Limb (tissue), 2 donors: ENCODE measurements around the gene SPRN.
"Not testable (repeated sequence)": the region's sequence is repeated elsewhere in the genome, so short reads cannot be mapped to it uniquely, and the experiment has no call there.

ENCODE experiments used
- DNase-seq, 2 donors: peaks; one replicate each; pipeline ENCODE4 v3.0.0-alpha.2; 2016; ENCODE audit errors: extremely low spot score in 2 of 2

The SPRN gene

GRCh38 chr10:133388236-133388972 lies 36.0 kb downstream of the SPRN start:
- DNase-seq: no peak

GRCh38 chr10:133386951-133387350 lies 37.5 kb downstream of the SPRN start:
- DNase-seq: not testable (repeated sequence)

GRCh38 chr10:133385214-133385613 lies 39.2 kb downstream of the SPRN start:
- DNase-seq: no peak

DNA sequence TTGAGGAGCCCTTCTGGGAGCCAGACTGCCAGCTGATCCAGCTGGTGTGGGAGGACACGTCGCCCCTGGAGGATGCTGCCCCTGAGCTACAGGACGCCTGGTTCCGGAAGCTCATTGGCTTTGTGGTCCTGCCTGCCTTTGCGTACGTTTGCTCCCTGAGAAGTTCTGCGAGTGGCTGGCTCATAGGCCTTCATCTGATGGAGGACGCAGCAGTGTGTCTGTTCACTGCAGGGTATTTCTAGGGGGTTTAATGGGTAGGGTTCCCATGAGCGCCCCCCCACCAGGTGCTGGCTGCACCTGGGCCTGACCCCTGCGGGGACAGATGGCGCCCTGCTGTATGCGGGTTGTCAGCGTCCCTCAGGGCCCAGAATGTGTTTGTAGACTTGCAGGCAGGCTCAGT lies 40.4 kb downstream of the SPRN start:
- no peak for DNase-seq

DNA sequence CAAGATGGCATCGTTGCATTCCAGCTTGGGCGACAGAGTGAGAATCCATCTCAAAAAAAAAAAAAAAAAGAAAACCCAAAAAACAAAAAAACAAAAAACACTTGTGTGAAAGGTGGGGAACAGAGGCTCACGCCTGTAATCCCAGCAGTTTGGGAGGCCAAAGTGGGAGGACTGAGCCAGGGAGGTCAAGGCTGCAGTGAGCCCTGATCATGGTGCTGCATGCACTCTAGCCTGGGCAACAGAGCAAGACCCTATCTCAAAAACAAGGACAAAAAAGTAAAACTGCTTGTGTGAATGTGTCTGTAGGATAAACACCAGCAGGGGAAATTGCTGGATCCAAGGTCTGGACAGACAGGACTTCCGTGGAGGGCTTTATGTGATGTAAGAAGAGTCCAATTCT lies 40.9 kb downstream of the SPRN start:
- DNase-seq: no peak

- no peak for DNase-seq
Observed at GRCh38 chr10:133381036-133381435, 43.4 kb downstream of the SPRN start.

GRCh38 chr10:133379801-133380666 lies 44.4 kb downstream of the SPRN start:
- DNase-seq: no peak

DNA sequence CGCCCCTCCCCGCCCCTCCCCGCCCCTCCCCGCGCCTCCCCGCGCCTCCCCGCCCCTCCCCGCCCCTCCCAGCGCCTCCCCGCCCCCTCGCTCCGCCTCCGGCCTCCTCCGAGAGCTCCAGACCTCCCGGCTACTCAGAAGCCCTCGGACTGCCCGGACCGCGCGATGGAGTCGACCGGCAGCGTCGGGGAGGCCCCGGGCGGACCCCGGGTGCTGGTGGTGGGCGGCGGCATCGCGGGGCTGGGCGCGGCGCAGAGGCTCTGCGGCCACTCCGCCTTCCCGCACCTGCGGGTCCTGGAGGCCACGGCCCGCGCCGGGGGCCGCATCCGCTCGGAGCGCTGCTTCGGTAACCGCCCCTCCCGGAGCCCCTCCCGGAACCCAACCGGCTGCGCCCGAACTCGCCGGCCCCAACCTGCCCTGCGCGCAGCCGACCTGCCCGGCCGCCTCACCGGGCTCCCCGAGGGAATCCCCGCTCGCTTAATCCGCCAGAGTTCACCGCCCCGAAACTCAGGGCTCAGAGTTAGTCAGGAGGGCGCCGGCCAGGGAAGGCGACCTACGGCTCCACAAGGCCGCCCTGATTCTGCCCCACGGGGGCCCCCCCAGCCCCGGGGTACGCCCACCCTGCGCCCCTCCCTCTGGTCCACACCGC lies 45.1 kb downstream of the SPRN start, which contains the start of gene PAOX:
Gene PAOX (plus strand): TSS at position 111 of the 649 bp plus-strand sequence. CDS start 55 bp downstream, at position 166.
- DNase-seq: peak in 1 of 2 donors; percentile 77

- DNase-seq: peak; percentile 58 to 80
Observed at GRCh38 chr10:133378251-133379096, 46.0 kb downstream of the SPRN start.

DNA sequence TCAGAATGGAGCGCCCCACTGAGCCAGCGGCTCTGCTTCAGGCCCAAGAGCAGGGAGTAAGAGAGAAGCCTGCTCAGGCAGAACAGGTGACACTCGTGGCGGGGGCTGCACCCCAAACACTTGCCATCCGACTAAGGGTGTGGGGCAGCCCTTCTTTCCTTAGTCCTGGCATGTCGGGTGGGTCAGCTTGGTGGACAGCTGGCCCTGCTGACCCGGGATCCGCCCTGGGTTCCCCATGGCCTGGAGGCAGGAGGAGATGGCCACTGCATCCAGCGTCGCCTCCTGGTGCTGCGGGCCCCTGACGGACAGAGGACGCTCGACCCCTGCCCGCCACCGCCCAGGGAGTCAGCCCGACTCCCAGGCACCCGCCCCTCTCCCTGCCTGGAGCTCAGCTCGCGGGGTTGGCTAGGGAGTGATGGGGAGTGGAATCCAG lies 46.6 kb downstream of the SPRN start:
- no peak for DNase-seq

- DNase-seq: no peak
Observed at GRCh38 chr10:133377025-133377817, 47.2 kb downstream of the SPRN start.

- DNase-seq: not testable (repeated sequence)
Observed at GRCh38 chr10:133376183-133376582, 48.2 kb downstream of the SPRN start.

GRCh38 chr10:133375357-133376115 lies 48.9 kb downstream of the SPRN start:
- DNase-seq: no peak

DNA sequence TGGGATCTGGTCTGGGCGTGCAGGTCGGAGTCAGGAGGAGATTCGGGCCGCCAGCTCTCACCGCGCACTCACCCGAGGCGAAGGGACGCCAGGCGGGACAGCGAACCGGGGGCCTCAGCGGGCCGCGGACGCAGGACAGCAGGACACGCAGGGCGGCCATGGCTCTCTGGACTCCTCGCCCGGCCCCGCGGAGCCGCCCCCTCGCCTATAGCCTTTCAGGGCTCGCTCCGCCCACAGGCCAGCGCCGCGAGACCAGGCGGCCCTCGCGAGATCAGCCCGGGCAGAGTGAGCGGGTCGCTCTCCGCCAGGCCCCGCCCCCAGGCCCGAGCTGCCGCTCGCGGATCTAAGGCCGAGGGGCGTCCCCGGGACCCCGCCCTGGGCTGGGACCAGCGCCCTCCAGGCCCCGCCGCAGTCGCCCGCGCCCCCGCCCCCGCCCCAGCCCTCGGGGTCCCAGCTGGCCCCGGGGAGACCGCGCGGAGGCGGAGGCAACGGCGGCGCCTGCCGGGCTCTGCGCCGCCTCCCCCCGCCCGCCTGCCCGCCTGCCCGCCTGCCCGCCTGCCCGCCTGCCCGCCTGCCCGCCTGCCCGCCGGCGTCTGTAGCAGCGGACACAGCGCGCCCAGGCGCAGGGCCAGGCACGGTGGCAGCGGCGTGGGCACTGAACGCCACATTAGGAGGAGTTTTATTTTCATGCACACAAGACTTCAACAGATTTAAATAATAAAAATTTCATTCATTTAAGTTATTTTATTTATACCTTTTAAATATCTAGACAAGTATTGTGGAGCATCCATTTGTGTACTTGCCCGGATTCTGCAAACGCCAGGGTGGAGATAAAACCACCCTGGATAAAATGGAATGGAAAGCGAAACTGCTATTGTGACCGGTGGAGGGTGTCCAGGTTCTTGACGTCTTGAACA lies 51.0 kb downstream of the SPRN start, which contains the start of gene ECHS1:
Gene ECHS1 (minus strand): TSS at position 181 of the 917 bp plus-strand sequence. CDS start 21 bp downstream, at position 160.
- DNase-seq: peak; percentile 95 to 98

GRCh38 chr10:133372507-133372906 lies 51.9 kb downstream of the SPRN start:
- no peak for DNase-seq
